SU-DHL-6 (cell line): ENCODE data around the gene FGFRL1.

Experiments used
- CTCF ChIP-seq: fragments of 200-600 bp; sonication (generic); IDR thresholded peaks from one replicate; pipeline ENCODE4 v1.5.1; 2017; ENCODE audit warnings: antibody characterized with exemption, mild to moderate bottlenecking, low read length, moderate library complexity; ENCODE audit not compliant: insufficient read depth, poor library complexity, severe bottlenecking
- EZH2phosphoT487 ChIP-seq: fragments of 200-600 bp; sonication (generic), shearing (Covaris generic); conservative IDR thresholded peaks from 2 replicates; pipeline ENCODE4 v1.6.1; 2018; ENCODE audit warnings: mild to moderate bottlenecking, antibody characterized with exemption, low read length, moderate library complexity, mixed read lengths

DNA sequence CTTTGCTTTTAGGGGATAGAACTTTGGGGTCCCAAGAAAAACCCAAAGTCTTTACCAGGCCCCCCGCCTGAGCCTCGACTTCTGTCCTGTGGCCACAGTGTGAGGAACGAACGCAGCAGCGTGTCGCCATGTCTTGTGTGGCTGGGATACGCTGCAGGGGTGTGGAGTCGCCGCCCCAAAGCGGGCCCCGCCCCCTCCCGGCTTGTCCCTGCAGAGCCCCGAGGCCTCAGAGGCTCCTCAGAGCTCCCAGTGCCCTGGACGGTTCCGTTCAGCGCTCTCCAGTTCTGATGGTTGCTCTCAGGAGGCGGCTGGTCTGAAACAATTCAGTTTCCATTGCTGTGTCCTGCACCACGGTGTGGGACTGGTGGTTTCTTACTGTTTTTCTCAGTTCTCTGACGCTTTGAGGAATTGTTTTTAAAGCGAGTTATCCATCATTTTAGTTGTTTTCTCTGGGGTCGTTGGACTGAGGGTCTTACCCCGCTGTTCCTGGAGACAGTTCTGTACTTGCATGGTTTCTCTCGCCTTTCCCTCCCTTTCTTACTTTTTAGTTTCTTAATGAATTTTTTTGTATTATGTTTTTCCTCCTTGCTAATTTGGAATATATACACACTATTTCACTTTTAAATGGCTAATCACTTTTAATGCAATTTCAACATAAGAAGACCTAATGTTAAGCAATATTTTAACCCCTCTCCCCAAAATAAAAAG is 26.1 kb upstream of the FGFRL1 start:
- TF ChIP-seq CTCF (no peak), EZH2phosphoT487 (no peak)
